Stimulated activated CD8-positive, alpha-beta memory T cell treated with anti-CD3 and anti-CD28 coated beads, Interleukin-15, amount 100 ng/mL, for 24 hours (primary cell): ENCODE measurements around the gene RTL10.
A peak's percentile ranks its signal among the peaks of the same experiment; 100 is the strongest.

Source experiments
- DNase-seq: peaks from one replicate; pipeline ENCODE4 v3.0.0-alpha.2; 2020; ENCODE audit warnings: low read depth

RTL10 gene, protein sequence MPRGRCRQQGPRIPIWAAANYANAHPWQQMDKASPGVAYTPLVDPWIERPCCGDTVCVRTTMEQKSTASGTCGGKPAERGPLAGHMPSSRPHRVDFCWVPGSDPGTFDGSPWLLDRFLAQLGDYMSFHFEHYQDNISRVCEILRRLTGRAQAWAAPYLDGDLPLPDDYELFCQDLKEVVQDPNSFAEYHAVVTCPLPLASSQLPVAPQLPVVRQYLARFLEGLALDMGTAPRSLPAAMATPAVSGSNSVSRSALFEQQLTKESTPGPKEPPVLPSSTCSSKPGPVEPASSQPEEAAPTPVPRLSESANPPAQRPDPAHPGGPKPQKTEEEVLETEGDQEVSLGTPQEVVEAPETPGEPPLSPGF

DNA sequence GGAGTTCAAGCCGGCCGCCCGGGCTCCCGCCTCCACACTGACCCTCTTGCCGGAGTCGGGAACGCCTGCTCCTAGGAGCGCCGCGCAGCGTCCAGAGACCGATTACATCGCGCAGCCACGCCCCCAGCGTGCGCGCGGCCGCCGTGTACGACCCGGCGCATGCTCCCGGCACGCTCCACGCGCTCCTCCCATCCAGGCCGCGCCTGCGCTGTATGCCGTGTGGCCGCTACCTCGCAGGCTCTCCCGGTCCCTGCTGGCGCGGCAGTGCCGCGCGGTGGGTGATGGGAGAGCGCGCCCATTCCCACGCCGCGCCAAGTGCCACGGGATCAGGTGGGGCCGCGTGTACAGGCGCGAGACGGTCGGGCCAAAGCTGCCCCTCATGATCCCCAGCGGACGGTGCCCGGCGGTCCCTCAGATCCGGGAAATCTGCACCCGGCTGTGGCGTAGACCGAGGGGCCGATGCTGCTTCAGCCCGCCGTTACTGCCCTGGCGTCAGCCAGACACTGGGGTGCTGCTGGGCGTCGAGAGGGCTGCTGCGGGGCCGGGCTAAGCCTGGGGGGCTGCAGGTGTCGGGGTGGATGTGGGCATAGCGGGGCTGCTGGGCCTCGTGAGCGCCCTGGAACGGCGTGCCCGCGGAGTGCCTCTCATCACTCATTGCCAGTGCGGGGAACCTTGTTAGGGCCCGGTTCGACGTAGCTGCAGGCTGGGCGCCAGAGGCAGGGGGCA lies at the start of gene RTL10, which contains the start of gene GNB1L:
Gene RTL10 (minus strand): TSS at position 97 of the 726 bp plus-strand sequence. CDS start 2,613 bp downstream, outside the sequence.
Gene GNB1L (minus strand): TSS at position 97 of the 726 bp plus-strand sequence. CDS start 33,519 bp downstream, outside the sequence.
- peak; percentile 98 for DNase-seq

DNA sequence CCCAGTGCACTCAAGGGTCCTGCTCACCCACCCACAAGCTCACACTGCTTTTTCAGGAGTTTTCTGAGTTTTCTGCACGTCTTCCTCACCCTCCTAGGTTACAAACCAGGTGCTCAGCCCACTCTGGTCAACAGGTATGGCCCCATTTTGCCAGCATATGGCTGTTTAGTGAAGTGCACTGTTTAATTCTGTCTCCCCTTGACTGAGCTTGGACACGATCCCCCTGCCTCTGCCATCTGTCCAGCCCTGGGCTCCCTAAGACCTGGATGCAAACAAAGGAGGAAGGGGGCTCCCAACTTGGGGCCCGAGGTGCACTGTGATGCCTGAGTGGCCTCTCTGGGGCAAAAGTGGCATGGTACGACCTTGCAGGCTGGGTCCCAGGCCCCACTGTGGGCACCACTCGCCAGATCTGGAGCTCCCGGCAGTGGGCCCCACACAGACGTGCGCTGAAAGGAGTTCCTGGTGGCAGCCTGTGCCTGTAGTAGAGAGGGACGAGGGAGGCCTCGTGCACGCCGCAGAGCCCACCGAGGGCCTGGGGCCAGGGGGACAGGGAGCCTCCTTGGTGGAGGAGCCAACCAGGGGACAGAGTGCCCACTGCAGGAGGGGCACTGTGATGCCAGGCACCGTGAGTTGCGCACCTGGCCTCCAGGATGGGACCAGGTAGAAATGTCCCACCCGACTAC lies 49.6 kb upstream of the RTL10 start:
- no peak for DNase-seq

DNA sequence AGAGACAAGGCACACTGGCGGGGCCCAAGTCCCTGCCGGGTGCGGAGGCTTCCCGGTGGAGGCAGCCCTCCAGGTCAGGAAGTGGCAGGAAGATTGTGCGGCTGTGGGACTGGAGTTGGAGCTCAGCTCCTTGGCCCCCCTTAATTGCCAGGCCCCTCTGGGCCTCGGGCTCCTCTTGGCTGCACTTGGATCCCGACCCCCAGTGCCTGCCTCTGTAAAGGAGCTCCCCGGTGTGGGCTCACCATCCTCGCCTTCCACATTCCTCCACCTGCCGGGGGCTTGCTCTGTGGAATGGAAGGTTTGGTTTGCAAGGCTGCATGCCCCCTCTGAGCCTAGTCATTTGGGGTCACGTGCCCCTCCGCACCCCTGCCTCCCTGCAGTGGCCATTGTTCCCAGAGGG lies 48.8 kb upstream of the RTL10 start:
- DNase-seq: no peak

DNA sequence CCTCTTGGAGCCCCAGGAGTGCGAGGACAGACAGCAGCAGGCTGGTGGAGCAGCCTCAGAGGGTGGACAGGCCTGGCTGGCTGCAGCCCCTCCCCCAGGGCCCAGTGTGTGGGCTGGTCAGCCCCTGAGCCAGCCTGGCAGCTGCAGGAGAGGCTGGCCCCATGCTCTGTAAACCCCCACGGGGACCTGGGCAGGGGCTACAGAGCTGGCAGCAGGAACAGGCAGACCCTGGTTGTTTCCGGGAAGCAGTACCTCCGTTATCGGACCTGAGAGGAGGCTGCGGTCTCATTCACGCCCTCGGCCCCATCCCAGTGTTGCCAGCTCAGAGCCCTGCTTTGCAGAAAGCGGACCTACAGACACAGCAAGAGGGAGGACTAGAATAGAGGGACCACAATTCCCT lies 48.4 kb upstream of the RTL10 start:
- DNase-seq: no peak

DNA sequence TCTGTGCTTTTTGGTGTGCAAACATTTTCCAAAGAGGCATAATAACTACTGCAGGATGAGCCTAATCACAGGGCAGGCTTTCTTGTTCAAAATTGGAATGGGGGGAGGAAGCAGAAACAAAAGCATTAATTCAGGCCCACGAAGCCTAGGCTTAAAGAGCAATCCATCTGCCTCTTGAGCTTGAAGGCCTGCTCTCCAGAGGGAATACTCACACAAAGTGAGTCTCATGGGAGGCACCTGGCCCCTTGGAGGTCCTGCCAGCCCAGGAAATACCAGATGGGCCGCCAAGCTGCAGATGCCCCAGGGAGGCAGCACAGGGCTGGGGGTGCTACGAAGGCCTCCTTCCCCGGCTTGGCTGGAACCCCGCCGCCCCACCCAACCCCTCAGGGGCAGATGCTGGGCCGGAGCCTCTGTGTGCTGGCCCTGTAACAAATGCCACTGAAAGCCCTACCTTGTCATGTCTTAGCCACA lies 47.6 kb upstream of the RTL10 start:
- DNase-seq: no peak

DNA sequence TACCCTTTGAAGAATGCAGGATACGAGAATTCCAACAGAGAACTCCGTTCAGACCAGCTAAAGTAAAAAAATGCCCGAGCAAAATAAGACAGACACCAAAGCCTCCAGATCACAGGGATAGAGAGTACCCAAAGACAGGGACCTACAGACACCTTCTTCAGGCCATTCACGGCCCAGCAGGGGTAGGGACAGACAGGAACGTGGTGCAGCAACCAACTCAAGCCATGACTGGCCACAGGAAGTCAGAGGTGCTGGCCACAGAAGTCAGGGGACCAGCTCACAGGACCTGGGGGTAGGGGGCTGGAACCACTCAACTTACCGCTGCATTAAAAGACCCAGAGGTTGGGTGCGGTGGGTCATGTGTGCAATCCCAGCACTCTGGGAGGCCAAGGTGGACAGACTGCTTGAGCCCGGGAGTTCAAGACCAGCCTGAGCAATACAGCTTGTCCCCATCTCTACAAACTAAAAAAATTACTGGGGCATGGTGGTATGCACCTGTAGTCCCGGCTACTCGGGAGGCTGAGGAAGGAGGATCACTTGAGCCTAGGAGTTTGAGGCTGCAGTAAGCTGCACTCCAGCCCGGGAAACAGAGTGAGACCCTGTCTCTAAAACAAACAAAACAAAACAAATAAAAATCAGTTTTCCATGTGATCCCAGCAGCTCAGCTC lies 47.0 kb upstream of the RTL10 start:
- DNase-seq: no peak

DNA sequence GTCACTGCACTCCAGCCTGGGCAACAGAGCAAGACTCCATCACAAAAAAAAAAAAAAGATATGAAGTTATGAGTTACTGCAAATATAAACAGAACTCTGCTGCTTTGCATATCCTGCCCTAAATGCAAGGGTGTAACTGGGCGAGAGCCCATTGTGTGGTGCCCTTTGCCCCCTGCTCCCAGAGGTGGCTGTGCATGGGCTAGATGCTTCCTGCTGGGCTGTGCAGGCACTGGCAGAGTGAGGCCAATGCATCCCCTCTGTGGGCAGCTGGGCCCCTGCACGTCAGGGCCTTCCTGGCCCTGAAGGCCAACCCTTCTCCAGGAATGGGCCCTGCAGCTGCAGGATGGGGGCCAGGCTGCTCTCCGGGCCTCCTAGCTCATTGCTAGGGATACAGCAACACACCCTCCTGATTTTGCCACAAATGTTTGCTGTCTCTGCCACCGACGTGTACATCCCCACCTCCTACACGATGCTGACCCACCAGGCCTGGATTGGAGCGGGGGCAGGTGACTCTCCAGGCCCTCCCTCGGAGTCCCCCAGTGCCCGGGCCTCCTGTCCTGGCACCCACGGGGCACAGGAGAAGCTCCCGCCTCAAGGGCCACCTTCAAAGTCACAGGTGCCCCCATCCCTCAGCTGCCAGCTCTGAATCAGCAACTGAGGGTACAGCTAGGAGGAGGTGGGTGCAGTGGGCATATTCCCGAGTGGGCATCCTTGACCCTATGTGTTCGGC lies 46.2 kb upstream of the RTL10 start:
- no peak for DNase-seq

DNA sequence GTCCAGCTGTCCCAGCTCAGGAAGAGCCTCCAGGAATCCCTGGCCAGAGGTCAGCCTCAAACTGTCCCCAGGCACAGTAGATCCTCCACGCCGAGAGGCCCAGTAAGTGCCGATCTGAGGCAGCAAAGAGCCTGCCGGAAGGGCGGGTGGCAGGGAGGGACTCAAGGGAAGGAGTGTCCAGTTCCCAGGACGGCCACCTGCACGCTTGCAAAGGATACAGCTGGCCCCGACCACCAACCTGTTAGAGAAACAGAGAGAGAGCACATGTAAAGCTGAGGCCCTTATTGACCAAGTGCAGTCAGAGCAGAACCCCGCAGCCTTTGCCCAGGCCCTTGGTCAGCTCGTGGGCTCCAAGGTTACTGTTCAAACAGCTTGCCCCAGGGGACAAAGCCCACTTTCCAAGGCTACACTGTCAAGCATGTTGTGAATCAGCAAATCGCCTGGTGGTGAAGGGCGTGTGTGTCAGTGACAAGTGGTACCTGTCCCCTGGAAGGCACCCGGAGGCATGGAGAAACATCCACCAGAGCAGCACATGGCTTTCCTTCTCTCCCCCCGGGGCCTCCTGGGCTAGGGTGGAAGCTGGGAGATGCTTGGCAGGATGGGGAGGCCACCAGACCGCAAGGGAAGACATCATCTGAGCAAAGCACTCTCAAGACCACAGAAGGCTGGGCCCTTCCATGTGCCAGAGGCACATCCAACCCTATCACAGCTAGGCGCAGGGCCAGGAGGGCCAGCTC lies 44.3 kb upstream of the RTL10 start:
- no peak for DNase-seq

DNA sequence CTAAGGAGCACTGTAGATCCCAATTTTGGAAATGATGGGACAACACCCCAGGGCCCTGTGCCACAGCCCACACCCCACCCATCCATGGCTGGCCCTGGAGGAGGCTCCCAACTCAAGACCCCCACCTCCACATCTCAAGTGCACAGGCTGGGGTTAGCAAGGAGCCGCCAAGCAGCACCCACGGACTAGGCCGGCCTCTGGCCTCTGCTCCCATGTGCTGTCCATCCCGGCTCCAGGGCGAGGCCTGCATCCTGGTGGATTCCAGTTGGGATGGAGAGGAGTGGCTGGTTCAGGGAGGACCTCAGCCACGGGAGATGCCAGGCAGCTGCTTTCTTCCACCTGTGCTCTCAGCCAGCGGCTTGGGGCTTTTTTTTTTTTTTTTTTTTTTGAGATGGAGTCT lies 43.5 kb upstream of the RTL10 start:
- no peak for DNase-seq

DNA sequence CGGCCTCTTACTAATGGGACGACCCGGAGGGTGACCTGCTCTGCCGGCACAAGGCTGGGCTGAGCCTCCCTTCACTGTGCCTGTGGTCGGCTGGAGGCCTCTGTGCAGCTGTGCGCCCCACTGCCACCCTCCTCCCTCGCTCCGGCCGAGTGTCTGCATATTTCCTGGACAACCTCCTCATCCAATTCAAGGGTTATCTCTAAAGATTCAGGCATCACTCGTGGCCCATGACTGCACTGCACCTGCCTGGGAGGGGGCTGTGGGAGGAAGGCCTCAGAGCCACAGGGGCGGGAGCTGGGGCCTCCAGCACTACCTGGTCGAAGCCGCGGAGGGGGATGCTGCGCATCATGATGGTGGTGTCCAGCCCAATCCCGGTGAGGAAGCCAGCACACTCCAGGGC lies 43.1 kb upstream of the RTL10 start:
- DNase-seq: no peak

DNA sequence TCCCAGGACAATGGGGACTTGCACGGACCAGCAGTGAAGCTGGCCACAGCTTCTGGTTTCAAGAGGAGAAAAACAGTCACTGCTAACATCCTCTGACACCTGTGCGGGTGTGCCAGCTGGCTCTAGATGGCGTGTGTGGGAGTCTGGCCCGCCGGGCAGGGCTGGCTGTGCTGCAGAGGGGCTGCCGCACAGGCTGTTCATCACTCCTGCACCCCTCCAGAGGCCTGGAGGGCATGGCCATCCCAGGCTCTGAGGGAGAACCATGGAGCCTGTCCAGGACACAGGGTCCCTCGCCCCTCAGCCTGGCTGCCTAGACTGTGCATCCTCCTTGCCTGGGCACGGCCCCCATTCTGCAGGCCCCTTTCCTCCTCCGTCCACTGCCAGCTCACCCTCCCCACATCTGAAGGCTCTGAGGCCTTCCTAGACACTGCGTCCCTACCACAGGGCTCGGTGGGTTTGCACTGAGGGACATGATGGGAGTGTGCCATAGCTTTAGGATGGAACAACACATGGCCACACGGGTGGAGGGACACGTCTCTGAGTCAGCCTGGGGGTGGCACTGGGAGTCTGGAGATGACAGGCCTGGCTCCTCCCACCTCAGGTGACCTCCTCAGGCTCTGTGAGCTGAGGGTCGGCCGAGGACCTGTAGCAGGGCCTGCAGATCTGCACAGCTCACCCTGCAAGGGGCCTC lies 42.1 kb upstream of the RTL10 start:
- no peak for DNase-seq

DNA sequence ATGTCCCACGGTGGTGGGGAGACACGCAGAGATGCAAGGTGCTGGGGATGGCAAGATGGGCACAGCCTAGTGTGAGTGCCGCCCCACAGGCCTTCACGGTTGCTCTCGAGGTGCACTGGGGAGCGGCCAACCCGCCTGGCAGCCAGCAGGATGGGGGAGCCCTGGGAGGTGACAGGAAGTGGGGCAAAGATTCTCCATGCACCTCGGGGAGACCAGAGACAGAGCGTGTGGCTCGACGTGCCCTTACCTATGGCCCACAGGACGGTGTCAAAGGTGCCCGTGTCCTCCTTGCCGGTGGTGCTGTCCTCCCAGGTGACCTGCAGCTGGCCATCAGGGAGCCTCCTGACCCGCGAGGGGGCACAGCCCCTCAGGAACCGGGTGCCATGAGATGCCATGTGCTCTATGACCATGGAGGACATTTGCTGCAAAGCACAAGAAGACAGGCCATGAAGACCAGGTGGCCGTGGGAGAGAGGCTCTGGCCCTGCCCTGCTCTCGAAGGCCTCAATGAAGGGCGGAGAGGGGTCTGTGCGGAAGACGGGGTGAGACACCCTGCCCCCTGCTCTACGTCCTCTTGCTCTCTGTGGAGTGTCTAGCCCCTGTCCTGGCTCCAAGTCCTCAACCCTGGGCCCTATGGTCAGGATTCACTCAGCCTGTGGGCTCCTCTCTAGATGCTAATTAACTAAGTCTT lies 40.6 kb upstream of the RTL10 start:
- no peak for DNase-seq

DNA sequence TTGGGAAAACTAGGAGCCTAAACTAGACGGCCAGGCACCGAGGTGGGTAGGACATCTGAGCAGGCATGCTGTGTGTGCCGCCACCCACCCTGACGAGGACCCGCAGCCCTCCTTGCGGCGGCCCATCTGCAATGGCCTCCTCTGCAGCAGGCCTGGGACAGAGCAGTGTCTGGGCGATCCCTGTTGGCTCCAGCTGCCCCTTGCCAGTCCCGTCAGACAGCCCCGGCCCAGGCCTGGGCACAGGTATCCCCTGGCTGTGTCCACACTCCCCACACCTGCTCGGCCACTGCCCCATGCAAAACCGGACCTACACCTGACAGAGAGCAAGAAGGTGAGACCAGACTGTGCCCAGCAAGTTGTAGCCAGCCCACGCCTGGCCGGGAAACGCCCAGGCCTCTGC lies 38.7 kb upstream of the RTL10 start:
- no peak for DNase-seq

DNA sequence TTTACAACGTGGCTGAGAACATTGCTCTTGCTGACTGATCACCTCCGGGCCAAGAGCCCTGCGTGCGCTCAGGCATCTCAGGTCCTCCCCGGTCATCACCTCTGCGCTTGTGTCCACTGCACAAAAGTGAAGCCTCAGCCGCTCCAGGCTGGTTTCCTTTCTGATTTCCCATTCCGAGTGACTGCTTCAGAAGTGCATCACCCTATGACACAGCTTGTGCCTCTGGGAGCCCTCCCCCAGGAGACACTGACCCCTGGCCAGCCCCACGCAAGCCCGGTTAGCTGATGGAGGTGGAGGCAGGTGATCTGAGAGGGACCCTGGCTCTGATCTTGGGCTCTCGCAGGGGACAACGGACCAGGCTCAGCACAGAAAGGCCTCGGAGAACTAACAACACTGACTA lies 38.3 kb upstream of the RTL10 start:
- no peak for DNase-seq

DNA sequence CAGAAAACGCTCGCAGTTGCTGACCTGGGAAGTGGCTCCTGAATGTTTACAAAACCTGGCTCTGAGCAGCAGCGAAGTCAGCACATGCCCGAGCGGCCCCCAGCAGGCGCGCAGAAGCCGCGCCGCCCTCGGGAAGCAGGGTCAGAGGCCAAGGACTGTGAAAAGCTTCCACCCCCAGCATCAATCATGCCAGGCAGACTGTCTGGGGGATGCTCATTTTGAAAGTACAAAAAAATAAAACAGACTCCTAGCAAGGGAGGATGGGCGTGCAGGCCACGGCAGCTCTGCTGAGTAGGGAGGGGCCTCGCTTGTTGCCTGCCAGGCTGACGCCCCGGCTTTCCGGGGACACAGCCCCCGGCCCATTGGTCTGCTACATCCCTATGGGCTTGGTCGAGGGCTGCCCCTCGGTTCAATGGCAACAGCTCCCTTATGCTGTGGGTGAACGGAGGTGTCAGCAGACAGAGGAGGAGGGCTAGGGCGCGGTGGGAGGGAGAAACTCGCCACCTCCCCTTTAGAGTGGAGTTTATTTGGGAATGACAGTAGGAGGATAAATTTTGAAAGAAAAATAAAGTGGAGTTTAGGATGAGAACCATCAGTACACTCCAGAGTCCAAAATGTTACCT lies 37.7 kb upstream of the RTL10 start:
- peak; percentile 18 for DNase-seq

DNA sequence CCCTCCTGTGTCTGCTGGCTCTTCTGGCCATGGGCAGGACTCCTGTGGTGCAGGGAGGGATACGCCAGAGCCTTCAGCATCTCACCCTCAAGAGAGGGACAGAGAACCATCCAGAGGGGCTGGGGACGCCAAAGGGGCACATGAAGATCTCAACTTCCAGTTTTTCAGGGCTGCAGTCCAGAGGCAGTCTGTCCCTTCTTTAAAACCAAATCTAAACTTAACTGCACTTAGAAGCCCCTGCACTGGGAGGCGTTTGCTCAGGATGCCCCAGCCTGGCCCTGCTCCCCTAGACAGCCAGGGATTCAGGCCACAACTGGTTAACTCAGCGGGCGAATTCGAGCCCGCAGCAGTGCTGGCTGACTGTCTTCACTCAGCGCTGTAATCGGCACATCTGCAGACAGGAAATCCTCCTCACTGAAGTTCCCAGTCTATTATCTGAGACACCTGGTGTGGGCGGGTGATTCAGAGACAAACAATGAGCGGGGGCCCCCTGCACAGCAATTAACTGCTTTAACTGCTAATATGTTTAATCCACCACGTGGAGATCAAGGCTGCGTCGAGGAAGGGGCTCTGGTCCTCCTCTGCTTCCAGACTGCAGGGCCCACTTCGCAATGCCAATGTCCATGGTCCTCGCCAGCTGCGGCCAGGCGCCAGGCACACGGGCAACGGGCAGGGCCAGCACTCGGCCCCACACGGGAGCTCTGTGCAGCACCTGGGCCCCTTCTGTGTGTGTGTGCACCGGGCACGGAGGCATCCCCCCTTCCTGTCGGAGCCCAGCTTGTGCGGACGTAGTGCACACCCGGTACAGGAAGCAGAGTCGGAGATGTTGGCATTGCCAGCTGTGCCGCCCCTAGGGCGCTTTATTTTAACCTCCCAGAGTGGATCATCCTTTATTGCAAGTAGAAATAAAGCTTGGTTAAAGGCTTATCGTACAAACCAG lies 36.9 kb upstream of the RTL10 start:
- DNase-seq: peak; percentile 33

DNA sequence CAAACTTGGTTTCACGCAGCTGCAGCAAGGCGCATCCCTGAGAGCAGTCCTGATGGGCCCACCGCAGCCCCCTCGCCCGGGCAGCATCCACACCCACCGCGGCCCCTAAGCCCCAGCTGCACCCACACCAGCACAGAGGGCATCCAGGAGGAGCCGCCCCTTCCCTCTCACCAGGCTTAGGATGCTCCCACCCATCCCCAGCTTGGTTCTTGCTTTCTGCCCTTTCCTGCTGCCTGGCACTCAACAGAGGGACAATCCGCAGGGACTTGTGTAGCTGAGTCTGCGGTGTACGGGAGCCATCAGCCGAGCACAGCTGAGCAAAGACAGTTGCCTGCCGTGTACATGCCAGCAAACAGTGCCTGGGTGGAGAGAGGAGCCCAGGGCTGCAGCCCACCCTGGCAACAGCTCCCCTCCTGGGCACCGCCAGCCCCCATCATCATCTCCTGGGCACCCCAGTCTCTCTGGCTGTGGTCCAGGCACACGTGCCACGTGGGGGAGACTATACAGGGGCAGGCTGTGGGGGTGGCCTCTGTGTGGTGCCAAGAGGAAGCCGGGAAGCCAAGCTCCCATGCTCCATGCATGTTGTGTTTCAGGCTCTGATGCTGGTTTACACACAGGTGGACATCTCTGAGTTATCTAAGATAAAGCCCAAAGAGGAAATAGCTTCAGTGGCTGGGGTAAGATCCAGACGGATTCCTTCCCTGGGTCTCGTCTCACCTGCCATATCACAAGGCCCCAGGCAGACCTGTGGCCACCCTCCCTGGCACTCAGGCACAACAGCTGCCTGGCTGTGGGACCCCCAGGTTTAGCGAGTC lies 36.0 kb upstream of the RTL10 start:
- no peak for DNase-seq
